Measurements from ENCODE around the gene TMEM258.

TMEM258 gene

DNA sequence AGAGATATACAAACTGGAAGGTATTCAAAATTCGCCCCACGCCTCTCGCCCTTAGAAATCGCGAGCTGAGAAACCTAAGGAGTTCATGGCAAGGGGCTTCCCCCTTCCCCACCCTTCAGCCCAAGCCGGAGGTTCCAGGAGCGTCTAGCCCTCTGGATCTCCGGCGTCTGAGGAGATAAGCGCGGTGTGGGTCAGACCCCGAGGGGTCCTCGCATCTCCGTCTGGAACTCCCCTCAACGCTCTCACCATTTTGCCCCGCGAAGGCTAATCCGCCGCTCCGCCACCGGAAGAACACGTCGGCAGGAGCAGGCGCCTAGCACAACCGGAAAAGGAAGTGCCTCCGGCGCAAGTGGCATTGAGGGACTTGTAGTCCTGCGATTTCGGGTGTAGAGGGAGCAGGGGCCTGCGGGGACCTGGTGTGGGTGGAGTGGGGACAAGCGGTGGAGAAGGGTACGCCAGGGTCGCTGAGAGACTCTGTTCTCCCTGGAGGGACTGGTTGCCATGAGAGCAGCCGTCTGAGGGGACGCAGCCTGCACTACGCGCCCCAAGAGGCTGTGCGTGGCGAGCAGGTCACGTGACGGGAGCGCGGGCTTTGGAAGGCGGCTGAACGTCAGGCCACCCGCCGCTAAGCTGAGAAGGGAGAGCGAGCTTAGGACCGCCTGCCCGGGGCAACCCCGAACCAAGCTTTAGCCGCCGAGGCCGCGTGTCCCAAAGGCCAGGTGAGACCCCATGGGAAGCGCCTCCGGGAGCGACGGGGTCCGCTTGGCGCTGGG is at the start of gene TMEM258, which contains the start of gene FEN1:
TSS of gene TMEM258 (minus strand) at position 290 of the 773 bp plus-strand sequence. CDS start at position 249, 41 bp downstream.
TSS of gene FEN1 (plus strand) at position 602 of the 773 bp plus-strand sequence. CDS start 2,451 bp downstream, outside the sequence.
- peak; percentile 76 to 90 (median 78) for DNase-seq

DNA sequence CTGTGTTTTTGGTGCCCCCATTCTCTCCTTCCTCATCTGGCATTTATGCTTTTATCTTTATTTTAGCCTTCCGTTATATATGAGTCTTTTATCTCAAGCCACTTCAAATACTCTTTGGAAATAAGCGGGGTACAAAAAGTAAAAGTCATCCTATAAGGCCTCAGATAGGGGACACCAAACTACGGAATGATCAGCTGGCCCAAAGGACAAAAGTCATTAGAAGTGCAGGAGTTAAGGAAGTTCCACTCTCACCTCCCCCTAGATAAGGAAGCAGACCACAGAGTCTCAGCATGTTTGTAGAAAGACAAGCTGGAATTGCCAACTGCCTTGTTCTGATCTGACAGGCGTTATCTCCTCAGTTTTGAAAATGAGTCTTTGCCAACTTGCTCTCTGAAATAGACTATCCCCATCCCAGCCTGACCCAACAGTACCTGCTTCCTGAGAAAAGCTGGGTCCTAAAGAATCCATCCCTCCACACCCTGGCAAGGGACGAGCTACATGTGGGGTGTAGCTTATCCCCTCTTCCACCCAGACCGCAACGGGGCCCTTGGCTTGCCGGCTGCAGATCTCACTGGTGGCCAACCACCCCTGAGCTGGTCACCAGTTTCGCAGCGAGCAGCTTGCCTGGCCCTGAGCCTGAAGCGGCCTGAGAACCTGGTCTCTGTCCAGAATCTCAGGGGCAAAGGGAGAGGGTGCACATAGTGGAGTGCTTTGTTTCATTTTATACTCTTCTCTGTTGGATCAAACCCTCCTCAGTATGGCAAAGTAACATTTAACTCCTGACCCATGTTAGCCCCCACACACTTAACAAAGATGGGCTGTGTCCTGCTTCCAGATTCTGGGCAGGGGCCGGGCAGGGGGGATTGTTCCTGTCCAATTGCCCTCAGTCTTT is 49.5 kb upstream of the TMEM258 start:
- no peak for DNase-seq

DNA sequence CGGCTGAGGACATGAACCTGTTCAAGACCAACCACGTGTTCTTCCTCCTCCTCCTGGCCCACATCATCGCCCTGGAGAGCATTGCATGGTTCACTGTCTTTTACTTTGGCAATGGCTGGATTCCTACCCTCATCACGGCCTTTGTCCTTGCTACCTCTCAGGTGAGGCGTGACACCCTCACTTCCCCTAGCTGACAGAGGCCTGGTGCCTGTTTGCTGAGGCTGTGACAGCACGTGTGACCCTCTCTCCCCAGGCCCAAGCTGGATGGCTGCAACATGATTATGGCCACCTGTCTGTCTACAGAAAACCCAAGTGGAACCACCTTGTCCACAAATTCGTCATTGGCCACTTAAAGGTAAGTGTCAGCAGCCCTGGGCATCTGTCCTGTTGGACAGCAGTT is 48.0 kb upstream of the TMEM258 start:
- no peak for DNase-seq

DNA sequence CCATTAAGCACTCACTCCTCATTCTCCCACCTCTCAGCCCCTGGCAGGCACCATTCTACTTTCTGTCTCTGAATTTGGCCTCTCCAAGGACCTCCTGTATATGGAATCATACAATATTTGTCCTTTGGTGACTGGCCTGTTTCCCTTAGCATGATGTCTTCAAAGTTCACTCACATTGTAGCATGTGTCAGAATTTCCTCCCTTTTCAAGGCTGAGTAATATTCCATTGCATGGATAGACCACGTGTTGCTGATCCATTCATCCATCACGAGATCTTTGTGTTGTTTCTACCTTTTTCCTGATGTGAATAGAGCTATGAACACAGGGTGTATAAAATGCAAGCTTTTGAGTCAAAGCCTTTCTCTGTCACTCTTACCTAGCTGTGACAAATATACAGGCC is 47.3 kb upstream of the TMEM258 start:
- no peak for DNase-seq

DNA sequence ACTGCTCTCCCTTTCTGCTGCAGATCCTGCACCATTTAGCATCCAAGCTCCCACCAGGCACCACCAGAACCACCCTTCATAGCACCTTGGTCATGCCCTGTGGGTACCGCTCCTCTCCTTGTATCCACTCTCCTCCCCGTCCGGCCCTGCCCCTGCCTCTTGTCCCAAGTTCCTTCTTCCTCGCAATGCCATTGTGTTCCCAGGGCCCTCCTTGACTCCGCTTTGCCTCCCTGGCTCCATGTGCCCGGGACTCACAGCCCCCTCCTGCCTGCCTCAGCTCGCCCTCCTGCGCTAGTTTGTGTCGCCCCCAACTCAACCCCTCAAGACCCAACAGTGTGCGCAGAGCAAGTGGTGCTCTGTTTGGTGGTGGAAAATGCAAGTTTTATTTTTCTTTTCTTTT is 46.5 kb upstream of the TMEM258 start:
- DNase-seq = no peak

DNA sequence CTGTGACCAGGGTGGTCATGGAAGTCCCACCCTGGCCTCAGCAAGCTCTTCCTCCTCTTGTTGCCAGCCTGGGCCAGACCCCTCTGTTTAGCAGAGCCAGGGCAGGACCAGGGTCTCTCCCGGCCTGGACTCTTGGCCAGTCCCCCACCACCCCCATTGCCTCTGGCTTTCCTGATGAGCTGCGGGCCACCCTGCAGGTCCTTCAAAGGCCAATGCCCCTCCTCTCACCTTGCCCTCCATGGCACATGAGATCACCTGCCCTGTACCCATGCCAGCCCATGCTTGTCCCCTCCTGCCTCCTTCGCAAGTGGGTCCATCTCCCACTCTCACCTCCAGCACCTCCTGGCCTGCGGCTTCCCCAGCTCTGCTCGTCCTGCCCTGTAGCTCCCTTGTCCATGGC is 46.1 kb upstream of the TMEM258 start:
- no peak for DNase-seq

DNA sequence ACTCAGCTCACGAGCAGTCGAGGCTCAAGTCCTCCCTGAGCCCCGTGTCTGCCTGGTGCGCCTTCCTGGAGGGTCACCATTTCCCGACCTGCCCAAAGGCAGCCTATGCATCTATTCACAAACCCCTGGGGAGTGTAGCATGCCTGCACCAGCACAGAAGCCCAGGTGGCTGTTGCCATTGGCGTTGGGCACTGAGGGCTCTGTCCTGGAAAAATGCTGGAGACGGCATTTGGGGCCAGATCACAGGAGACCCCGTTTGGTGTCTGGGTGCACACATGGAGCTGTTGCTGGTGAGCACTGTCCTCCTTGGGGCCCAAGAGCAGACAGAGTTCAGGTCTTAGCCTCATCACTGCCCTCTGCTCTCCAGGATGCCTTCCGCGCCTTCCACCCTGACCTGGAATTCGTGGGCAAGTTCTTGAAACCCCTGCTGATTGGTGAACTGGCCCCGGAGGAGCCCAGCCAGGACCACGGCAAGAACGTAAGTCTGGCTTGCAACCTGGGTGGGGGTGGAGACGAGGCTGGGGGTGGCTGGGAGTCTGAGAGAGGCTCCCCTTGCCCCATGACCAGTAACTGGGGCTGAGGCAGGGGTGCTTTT is 45.1 kb upstream of the TMEM258 start:
- no peak for DNase-seq

DNA sequence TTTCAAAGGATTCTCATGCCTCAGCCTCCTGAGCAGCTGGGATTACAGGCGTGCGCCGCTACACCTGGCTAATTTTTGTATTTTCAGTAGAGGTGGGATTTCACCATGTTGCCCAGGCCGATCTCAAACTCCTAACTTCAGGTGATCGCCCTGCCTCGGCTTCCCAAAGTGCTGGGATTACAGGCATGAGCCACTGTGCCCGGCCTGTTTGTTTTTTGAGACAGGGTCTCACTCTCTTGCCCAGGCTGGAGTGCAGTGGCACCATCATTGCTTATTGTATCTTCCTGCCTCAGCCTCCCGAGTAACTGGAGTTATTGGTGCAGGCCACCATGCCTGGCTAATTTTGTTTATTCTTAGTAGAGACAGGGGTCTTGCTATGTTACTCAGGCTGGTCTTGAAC is 43.8 kb upstream of the TMEM258 start:
- DNase-seq = no peak

DNA sequence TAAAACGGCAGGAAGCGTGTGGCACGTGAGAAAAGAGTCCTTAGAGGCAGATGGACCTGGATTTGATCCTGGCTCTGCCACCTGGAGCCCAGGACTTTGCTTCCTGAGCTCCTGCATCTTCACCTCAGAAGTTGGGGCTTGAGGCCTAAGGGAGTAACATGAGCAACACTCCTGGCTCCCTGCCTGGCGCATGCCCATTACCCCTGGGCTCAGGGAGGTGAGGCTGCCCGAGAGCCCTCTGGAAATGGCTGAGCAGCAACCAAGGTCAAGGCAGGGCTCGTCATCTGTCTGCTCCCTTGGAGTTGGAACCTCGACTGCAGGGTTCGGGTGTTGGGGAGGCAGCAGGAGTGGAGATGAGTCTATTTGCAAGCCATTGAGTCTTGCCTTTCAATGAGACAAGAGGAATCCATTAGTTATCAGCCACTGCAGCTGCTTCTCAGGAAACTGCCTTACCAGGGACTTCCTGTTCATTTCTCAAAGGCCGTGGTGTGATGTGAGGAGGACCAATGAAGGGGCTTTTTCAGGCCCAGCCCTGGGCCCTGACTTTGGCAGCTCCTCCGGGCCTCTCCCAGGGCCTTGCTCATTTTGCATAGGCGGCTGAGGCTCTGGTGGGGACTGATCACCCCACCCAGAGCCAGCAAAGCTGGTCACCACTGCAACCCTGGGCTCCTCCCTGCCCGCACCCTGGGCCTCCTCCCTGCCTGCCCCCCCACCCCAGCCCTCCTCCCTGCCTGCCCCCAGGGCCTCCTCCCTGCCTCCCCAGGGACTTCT is 42.1 kb upstream of the TMEM258 start:
- DNase-seq = peak in 1 of 4 experiments; percentile 10

DNA sequence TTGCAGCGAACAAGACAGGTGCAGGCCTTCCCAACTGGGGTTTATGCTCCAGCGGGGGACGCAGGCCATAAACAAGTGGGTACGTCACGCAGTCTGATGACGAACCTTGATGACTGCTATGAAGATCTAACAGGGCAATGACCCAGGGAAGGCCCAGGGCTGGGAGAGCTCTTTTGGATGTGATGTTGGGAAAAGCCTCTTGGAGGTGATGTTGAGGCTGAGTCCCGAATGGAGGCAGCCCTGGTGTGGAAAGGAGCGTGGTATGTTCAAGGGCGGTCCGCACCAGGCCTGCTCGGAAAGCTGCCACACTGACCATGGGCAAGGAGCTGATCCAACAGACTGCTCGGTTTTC is 41.5 kb upstream of the TMEM258 start:
- DNase-seq = no peak

DNA sequence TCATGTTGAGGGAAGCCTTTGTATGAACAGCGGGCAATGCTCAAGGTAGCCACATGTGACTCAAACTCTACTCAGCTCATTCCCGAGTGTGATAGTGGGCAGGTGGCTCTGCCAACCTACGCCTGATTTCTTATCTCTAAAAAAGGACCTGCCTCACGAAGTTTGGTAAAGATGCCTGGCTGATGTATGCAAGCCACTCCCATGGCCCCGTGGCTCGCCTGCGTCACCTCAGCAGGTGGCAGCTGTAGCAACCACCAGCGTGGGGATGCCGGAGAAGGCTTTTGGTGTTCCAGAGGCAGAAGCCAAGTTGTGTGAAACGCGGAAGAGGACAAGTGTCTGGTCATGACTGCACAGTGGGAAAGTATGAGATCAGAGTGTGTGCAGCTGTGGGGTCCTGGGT is 41.1 kb upstream of the TMEM258 start:
- DNase-seq = no peak

DNA sequence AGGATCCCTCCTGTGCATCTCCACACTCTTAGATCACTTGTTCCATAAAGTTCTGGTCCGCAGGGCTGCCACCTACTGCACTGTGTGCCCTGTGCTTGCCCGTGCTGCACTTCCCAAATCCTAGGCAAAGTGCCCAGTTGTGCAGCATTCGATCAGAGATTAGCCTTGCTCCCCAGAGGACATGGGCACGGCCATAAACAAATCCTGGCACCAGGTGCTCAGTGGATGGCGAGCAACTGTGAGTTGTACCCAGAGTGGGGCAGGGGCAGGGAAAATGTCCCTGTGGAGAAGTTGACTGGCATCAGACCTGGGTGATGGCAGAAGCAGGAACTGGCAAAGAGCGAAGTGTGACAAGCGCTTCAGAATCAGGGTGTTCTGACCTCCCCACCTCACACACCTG is 40.4 kb upstream of the TMEM258 start:
- no peak for DNase-seq

DNA sequence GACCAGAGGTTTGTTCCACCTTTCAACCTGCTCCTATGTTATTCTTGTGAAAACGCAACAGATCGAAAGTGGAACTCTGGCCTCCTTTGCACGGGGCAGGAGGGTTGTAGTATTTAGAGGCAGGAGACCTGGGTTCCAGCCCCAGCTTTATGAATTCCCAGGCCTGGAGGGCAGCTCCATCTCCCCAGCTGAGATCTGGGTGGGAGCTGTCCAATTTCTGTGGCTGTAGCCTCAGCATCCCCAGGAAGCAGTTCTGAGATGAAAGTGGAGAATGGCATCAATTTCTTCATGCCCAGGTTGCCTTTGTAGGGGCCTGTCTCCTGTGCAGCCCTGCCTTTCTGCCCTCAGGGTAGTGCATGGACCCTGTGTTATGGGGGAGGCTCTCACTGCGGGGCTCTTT is 39.8 kb upstream of the TMEM258 start:
- no peak for DNase-seq

DNA sequence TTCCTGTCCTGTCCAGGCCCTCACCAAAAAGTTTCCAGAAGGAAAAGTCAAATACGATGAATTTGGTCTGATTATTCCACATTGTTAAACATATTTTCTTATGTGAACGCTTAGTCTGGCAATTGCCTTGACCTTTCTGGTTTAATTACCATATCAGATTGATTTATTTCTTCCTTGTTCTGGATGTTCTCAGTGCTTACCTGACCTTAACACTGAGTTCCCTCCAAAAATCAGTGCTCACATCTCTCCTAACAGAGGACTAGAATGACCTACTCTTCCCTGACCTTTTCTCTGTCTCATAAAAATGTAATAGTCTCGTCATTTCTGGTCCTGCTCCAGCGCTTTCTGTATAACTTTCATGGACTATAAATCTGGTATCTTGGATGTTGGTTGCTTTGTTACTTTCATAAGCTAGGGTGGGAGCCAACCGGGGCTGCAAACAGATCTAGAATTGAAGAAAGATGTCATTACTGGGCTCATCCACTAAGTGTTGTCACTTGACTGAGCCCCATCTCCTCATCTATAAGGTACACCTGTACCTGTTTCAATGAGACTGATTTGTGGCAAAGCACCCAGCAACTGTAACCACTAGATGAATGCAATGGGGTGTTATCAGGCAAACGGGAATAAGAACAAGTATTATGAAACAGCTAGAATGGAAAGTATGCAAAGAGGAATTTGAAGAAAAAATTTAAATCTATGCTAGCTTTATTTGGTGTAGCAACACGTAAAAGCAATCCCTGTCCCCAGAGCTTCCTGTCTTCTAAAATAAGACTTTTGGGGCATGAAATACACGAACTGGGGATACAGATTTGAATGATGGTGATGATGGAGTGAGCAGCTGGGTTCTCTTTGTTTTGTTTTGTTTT is 38.1 kb upstream of the TMEM258 start:
- DNase-seq = no peak

DNA sequence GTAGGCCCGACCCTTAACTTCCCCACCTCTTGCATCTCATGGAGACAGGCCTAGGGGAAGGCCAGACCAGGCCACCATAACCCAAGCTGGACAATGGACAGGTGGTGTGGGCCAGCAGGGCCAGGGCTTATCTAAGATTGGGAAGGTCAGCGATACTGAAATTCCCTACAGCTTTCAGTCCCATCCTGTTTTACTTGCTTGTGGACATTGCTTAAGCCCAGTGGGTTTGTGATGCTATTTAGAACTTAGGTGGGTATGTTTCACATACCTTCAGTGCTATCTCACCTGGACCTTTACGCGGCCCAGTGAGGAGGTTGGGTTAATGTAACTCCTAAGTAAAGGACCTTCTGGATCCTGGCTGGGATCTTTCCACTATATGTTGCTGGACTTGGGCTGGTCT is 37.4 kb upstream of the TMEM258 start:
- no peak for DNase-seq

DNA sequence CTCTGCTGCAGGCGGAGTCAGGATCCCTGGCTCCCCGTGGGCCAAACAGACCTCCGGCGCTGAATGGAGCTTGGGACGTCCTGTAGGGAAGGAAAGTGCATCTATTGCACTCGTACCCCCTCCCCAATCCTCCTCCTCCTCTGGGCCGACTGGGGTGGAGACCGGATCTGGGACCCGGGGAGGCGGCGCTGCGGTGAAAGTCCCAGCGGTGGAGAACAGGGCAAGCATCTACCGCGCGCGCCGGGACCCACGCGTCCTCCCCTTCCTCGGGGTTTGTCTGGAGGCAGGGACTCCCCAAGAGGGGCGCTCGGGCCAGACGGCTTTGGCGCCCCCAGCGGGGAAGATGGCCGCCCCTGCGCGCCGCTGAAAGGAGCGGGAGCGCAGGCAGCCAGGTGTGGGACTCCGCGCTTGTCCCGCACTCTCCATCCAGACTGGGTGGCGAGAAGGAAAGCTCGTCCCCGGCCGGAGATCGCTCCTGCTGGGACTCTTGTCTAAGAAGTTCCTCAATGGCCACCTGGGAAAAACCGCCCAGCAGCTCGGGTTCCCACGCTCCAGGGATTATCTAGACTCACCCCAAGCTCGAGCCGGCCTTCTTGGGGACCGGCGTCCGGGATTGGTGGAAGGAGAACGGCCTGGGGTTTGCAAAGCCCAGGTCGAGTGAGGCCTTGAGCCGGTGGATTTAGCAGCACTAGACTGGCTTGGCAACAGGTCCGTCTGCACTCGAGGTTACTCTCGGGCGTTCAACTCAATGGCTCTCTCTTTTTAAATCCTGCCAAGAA is 36.4 kb upstream of the TMEM258 start:
- DNase-seq = peak in 1 of 4 experiments; percentile 8

DNA sequence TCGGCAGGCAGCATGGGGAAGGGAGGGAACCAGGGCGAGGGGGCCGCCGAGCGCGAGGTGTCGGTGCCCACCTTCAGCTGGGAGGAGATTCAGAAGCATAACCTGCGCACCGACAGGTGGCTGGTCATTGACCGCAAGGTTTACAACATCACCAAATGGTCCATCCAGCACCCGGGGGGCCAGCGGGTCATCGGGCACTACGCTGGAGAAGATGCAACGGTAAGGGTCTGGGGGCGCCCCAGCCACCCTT is 35.9 kb upstream of the TMEM258 start:
- no peak for DNase-seq

DNA sequence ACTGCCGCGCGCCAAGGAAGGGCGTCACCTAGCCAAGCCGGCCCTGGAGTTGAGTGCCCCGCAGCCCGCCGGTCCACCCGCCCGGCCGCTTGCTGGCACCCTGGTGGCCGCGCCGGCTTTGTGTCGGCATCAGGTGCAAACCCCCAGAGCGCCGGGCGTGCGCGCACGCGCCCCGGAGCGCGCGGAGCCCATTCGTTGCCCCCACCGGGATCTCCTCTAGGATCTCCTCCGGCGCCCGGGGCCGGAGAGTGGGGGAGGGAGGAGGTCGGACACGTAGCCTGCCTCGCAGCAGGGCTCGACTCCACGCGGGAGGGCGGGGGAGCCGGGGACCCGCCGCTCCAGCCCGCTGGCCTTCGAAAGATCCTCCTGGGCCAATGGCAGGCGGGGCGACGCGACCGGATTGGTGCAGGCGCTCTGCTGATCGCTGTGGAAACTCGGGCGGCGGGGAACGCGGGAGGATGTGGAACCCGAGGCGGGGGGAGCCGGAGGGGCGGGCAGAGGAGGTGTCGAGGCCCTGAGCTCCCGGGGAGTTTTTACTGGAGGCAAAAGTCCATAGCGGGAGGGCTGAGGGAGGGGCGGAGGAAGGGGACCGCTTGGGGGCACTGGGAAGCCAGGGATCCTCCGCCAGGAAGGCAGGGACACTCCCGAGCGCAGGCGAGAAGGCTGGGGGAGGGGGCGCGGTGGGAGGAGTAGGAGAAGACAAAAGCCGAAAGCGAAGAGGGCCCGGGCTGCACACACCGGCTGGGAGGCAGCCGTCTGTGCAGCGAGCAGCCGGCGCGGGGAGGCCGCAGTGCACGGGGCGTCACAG is 35.4 kb upstream of the TMEM258 start, which contains the start of gene FADS2:
TSS of gene FADS2 (plus strand) at position 730 of the 808 bp plus-strand sequence. CDS start 91 bp downstream, outside the sequence.
- DNase-seq = peak in 2 of 4 experiments; percentile 36 to 42

DNA sequence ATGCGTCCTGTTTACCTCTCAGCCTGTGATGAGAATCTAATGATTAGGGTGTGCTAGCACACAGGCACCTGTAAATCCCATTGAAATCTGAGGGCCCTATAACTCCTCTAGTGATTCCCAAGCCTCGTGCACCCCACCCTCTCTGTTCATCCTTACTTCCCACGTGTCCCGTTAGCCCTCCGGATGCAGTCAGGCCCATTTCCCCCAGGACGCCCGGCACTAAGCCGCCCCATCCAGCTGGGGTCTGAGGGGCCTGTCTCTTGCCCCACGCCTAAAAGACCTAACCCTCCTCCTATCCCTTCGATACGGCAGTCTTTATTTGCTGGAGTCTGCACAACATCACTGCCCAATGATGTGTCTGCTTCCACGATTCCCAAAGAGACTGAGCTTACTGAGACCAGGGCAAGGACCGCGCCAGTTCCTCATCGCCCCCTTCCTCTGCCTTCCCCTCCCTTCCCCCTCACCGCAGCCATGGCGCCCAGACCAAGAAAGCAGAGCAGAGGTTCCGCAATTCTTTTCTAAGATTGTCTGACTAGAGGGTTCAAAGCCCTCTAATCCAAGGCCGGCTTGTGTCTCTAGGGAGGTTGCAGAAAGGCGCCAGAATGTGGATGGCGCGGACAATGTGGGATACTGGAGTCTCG is 34.7 kb upstream of the TMEM258 start:
- DNase-seq = no peak

DNA sequence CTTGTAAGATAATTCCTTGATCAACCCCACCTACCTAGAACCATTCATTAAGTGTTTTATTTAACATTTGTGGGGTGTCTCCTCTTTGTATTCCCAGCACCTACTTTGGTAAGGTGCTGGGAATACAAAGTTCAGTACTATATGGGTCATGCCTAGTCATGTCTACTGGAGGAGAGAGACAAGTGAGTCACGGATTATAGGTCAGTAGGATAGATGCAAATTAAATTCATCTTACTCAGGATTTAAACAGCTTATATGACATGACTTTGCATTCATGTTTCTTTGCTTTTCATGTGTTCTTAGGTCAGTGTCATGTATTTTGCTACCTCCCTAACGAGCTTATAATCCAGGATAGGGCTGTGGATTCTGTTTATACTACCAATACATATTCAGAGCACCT is 27.8 kb upstream of the TMEM258 start:
- no peak for DNase-seq
